PFSK-1 (cell line): ENCODE results near the gene WDR1.

Experiments used
- POLR2AphosphoS5 ChIP-seq: IDR thresholded peaks from 2 replicates; pipeline ENCODE4 v1.6.1; 2012; ENCODE audit warnings: low read depth, mild to moderate bottlenecking, control low read depth, low read length, moderate library complexity
- SIN3A ChIP-seq: IDR thresholded peaks from 2 replicates; pipeline ENCODE4 v1.6.1; 2012; ENCODE audit warnings: mild to moderate bottlenecking, low read length, moderate library complexity, borderline replicate concordance; ENCODE audit not compliant: insufficient read depth

DNA sequence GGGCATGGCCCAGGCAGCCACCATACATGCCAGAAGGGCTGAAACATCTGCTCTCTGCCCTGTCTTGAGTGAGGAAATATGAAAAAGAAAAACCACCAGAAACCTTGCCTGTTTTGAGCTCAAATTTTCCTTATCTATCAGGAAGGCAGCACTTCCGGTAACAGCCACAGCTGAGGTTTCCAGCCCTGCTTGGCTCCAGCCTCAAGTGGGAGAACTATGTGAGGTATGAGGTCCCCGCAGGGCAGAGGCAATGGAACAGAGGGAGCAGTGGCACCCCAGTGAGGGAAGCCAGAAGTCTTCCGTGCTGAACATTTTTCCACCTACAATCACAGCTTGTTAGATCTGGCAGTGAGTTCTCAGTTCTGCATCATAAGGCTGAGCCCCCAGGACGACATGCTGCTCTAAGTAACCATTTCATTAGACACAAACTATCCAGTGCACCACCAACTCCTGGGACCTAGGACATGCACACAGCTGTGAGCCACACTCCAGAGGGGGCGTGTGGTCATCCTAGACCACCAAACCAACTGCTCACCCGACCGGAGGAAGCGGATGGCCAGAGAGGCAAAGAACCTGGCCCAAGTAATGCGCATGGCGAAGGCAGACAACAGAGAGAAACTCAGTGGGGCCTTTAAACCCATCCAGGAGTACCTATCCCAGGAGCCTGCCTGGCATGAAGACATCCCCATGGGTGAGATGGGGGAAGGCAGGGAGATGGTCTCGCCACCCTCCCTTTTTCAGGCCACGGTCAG, 22.6 kb downstream of the WDR1 start:
- TF ChIP-seq SIN3A = no peak
- TF ChIP-seq POLR2AphosphoS5 = no peak
